Neural cell (in vitro differentiated cells): ENCODE results near the gene C22orf39. TPM values are rescaled to one million over a fixed set of nuclear protein-coding genes. Genes with fewer than 3 reads are reported as not detected.

Experiments
- H2AFZ ChIP-seq: fragments of 200-600, 300-800 bp; sonication (generic), shearing (Covaris generic); 2 replicates; pipeline ENCODE4 v1.6.0; 2014; ENCODE audit warnings: low read depth, mild to moderate bottlenecking, antibody characterized with exemption, low read length, moderate library complexity
- H3F3A ChIP-seq: fragments of 200-600 bp; shearing (Covaris generic); 2 replicates; pipeline ENCODE4 v1.6.1; 2016; ENCODE audit warnings: mild to moderate bottlenecking, moderate library complexity, mixed read lengths, antibody characterized with exemption, low read length; ENCODE audit not compliant: insufficient read depth, poor library complexity, severe bottlenecking
- H3K27ac ChIP-seq: fragments of 200-600, 300-800 bp; sonication (generic), shearing (Covaris generic); 2 replicates; pipeline ENCODE4 v1.5.1; 2014; ENCODE audit warnings: mild to moderate bottlenecking, low read length, moderate library complexity
- H3K27me3 ChIP-seq: fragments of 300-800, 200-600 bp; sonication (generic), shearing (Covaris generic); 2 replicates; pipeline ENCODE4 v1.6.0; 2014; ENCODE audit warnings: mild to moderate bottlenecking, low read depth, low read length, moderate library complexity; ENCODE audit not compliant: insufficient read depth
- H3K36me3 ChIP-seq: fragments of 300-800, 200-600 bp; sonication (generic), shearing (Covaris generic); 2 replicates; pipeline ENCODE4 v1.5.1; 2014; ENCODE audit warnings: mild to moderate bottlenecking, antibody characterized with exemption, low read length, moderate library complexity; ENCODE audit not compliant: insufficient read depth
- H3K4me2 ChIP-seq: fragments of 300-800, 200-600 bp; sonication (generic), shearing (Covaris generic); 2 replicates; pipeline ENCODE4 v1.6.0; 2014; ENCODE audit warnings: mild to moderate bottlenecking, low read length
- H3K4me3 ChIP-seq: fragments of 300-800, 200-600 bp; sonication (generic), shearing (Covaris generic); 2 replicates; pipeline ENCODE4 v1.5.1; 2014; ENCODE audit warnings: mild to moderate bottlenecking, low read length, moderate library complexity
- H3K79me2 ChIP-seq: fragments of 200-600 bp; shearing (Covaris generic); replicated peaks from 2 replicates; pipeline ENCODE4 v1.6.0; 2014; ENCODE audit warnings: mild to moderate bottlenecking, low read length, moderate library complexity; ENCODE audit not compliant: insufficient read depth
- H3K9ac ChIP-seq: fragments of 300-800, 200-600 bp; sonication (generic), shearing (Covaris generic); 2 replicates; pipeline ENCODE4 v1.6.1; 2016; ENCODE audit warnings: mild to moderate bottlenecking, low read length, mixed read lengths
- H3K9me2 ChIP-seq: fragments of 200-600 bp; shearing (Covaris generic); 2 replicates; pipeline ENCODE4 v1.6.1; 2016; ENCODE audit warnings: mild to moderate bottlenecking, low read length, mixed read lengths; ENCODE audit not compliant: insufficient read depth
- H3K9me3 ChIP-seq: fragments of 200-600, 300-800 bp; sonication (generic), shearing (Covaris generic); 2 replicates; pipeline ENCODE4 v1.6.1; 2016; ENCODE audit warnings: mild to moderate bottlenecking, mixed run types, low read length, moderate library complexity, mixed read lengths
- H4K20me1 ChIP-seq: fragments of 200-600 bp; shearing (Covaris generic); 2 replicates; pipeline ENCODE4 v1.6.1; 2016; ENCODE audit warnings: mild to moderate bottlenecking, mixed run types; ENCODE audit not compliant: insufficient read depth
- EP300 ChIP-seq: fragments of 450-650 bp; conservative IDR thresholded peaks from 2 replicates; pipeline ENCODE4 v1.6.1; 2014; ENCODE audit warnings: antibody characterized with exemption, mild to moderate bottlenecking, moderate library complexity; ENCODE audit not compliant: poor library complexity, severe bottlenecking
- EZH2 ChIP-seq: fragments of 200-600, 300-800 bp; shearing (Covaris generic), sonication (generic); IDR thresholded peaks from 2 replicates; pipeline ENCODE4 v1.6.1; 2014; ENCODE audit warnings: antibody characterized with exemption, low read length, borderline replicate concordance, mild to moderate bottlenecking; ENCODE audit not compliant: insufficient read depth, poor library complexity, severe bottlenecking
- MXI1 ChIP-seq: fragments of 450-650 bp; conservative IDR thresholded peaks from 2 replicates; pipeline ENCODE4 v1.6.1; 2014; ENCODE audit warnings: antibody characterized with exemption, mild to moderate bottlenecking; ENCODE audit not compliant: poor library complexity, severe bottlenecking
- POLR2AphosphoS5 ChIP-seq: IDR thresholded peaks from 2 replicates; pipeline ENCODE4 v1.6.1; 2012
- RAD21 ChIP-seq: fragments of 450-650 bp; conservative IDR thresholded peaks from 2 replicates; pipeline ENCODE4 v1.6.1; 2014; ENCODE audit warnings: antibody characterized with exemption, mild to moderate bottlenecking, moderate library complexity
- SMC3 ChIP-seq: fragments of 450-650 bp; conservative IDR thresholded peaks from 2 replicates; pipeline ENCODE4 v1.6.1; 2014; ENCODE audit warnings: antibody characterized with exemption, mild to moderate bottlenecking, moderate library complexity; ENCODE audit not compliant: poor library complexity
- TAF1 ChIP-seq: IDR thresholded peaks from 2 replicates; pipeline ENCODE4 v1.6.1; 2012; ENCODE audit warnings: low read depth
- polyA plus RNA-seq: library from polyadenylated mRNA; depleted of rRNA; stranded (reverse); fragments of >200 nt; gene quantifications from 2 replicates; pipeline ENCODE4 v1.2.3, GENCODE V29; 2014
- TF ChIP-seq, protein P1 (sequence below): fragments of 450-650 bp; IDR thresholded peaks from 2 replicates; pipeline ENCODE4 v1.5.1; 2014; ENCODE audit warnings: antibody characterized with exemption, mild to moderate bottlenecking, moderate library complexity; ENCODE audit not compliant: poor library complexity, severe bottlenecking
- TF ChIP-seq, protein P2 (sequence below): IDR thresholded peaks from 2 replicates; pipeline ENCODE4 v1.6.1; 2012; ENCODE audit warnings: borderline replicate concordance

C22orf39 gene
- polyA plus RNA-seq, 1 donor from 2014 or later, result 94.9 TPM

DNA sequence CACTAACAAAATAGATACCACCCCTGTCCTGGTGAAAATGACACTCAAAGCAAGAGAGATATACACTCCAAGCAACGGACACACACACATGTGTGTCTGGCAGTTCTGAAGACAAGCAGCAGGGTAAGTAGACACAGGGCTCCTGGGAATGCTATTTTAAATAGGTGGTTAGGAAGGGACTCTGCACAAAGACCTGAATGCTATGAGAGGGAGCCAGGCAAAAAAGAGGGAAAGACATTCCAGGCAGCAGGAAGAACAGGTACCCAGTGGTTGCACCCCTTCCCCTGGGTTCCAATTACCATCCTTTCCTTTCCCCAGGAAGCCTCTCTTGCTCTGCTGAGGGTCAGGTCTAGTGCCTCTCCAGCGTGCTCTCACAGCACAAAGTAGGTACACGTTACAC lies 28.5 kb upstream of the C22orf39 start:
- Histone ChIP-seq H4K20me1 (no peaks in the 10 kb centered on the region), H3K9me3 (no peaks in the 10 kb centered on the region)
- TF ChIP-seq EZH2 (no peak), TAF1 (no peak), RAD21 (no peak), EP300 (no peak), MXI1 (no peak)

DNA sequence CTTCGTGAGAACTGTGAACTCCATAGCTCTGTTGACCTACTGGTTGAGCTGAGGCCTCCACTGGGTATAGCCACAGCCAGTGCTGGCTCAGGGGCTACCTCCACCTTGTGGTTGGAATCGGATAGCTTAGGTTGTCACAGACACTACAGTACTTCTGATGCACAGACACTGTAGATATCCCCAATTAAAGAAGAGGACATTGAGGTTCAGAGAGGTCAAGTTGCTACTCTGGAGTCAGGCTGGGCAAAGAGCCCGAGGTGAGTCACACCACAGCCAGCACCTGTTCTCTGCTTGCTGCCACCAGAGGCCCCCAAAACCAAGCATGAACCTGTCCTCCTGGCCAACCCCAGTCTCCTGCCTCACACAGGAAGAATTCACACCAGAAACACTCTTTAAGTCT lies 26.1 kb upstream of the C22orf39 start:
- peaks cover 18% of the 10 kb centered on the region for H3K79me2 ChIP-seq
- H3K9me2 ChIP-seq, result no peaks in the 10 kb centered on the region
- H3K4me2 ChIP-seq, result no peak overlapping the region
- H3K4me3 ChIP-seq, result no peak overlapping the region
- H3K9me3 ChIP-seq, result no peaks in the 10 kb centered on the region
- no peak overlapping the region for H3K9ac ChIP-seq
- no peak overlapping the region for H3K27ac ChIP-seq
- TF ChIP-seq EP300 (no peak), EZH2 (no peak)
- no peaks in the 10 kb centered on the region for H3F3A ChIP-seq
- no peaks in the 10 kb centered on the region for H4K20me1 ChIP-seq
- H3K27me3 ChIP-seq, result no peaks in the 10 kb centered on the region
- H3K36me3 ChIP-seq, result peaks cover 3% of the 10 kb centered on the region
- no peak overlapping the region for H2AFZ ChIP-seq

More for the DNA sequence above, 28.5 kb upstream of the C22orf39 start:
- H3K36me3 ChIP-seq, result peaks cover 3% of the 10 kb centered on the region
- no peak overlapping the region for H3K27ac ChIP-seq
- H3K4me3 ChIP-seq, result no peak overlapping the region
- no peak overlapping the region for H3K9ac ChIP-seq
- no peak overlapping the region for H2AFZ ChIP-seq
- no peaks in the 10 kb centered on the region for H3K27me3 ChIP-seq
- H3F3A ChIP-seq, result no peaks in the 10 kb centered on the region
- no peaks in the 10 kb centered on the region for H3K9me2 ChIP-seq
- peaks cover 19% of the 10 kb centered on the region for H3K79me2 ChIP-seq
- H3K4me2 ChIP-seq, result no peak overlapping the region

DNA sequence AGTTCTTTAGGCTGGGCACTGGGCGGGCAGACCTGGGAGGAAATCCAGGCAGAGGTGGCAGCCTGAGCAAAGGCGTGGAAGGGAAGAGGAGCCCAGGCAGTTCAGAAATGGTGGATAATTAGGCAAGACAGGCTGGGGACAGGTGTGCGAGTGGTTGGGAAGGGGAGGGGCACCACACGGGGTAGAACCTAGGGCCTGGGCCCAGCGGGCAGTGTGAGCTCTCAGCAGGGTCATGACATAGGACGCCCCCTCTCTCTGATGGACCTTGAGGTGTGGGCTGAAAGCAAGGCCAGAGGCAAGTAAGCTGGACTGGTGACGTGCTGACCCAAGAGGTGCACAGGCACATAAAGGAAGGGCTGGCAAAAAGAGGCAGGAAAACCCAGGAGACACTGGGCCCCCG lies 24.7 kb upstream of the C22orf39 start:
- H2AFZ ChIP-seq, result no peak overlapping the region
- H3K9ac ChIP-seq, result no peak overlapping the region
- H3K27me3 ChIP-seq, result no peaks in the 10 kb centered on the region
- H4K20me1 ChIP-seq, result no peaks in the 10 kb centered on the region
- no peak overlapping the region for H3K27ac ChIP-seq
- peaks cover 4% of the 10 kb centered on the region for H3K79me2 ChIP-seq
- H3K36me3 ChIP-seq, result peaks cover 3% of the 10 kb centered on the region
- H3K9me3 ChIP-seq, result no peaks in the 10 kb centered on the region
- TF ChIP-seq SMC3, result no peak
- TF ChIP-seq EZH2, result no peak
- TF ChIP-seq, protein P1, sequence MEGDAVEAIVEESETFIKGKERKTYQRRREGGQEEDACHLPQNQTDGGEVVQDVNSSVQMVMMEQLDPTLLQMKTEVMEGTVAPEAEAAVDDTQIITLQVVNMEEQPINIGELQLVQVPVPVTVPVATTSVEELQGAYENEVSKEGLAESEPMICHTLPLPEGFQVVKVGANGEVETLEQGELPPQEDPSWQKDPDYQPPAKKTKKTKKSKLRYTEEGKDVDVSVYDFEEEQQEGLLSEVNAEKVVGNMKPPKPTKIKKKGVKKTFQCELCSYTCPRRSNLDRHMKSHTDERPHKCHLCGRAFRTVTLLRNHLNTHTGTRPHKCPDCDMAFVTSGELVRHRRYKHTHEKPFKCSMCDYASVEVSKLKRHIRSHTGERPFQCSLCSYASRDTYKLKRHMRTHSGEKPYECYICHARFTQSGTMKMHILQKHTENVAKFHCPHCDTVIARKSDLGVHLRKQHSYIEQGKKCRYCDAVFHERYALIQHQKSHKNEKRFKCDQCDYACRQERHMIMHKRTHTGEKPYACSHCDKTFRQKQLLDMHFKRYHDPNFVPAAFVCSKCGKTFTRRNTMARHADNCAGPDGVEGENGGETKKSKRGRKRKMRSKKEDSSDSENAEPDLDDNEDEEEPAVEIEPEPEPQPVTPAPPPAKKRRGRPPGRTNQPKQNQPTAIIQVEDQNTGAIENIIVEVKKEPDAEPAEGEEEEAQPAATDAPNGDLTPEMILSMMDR, result no peak
- TF ChIP-seq POLR2AphosphoS5, result no peak
- TF ChIP-seq RAD21, result no peak
- TF ChIP-seq TAF1, result no peak
- TF ChIP-seq, protein P2, sequence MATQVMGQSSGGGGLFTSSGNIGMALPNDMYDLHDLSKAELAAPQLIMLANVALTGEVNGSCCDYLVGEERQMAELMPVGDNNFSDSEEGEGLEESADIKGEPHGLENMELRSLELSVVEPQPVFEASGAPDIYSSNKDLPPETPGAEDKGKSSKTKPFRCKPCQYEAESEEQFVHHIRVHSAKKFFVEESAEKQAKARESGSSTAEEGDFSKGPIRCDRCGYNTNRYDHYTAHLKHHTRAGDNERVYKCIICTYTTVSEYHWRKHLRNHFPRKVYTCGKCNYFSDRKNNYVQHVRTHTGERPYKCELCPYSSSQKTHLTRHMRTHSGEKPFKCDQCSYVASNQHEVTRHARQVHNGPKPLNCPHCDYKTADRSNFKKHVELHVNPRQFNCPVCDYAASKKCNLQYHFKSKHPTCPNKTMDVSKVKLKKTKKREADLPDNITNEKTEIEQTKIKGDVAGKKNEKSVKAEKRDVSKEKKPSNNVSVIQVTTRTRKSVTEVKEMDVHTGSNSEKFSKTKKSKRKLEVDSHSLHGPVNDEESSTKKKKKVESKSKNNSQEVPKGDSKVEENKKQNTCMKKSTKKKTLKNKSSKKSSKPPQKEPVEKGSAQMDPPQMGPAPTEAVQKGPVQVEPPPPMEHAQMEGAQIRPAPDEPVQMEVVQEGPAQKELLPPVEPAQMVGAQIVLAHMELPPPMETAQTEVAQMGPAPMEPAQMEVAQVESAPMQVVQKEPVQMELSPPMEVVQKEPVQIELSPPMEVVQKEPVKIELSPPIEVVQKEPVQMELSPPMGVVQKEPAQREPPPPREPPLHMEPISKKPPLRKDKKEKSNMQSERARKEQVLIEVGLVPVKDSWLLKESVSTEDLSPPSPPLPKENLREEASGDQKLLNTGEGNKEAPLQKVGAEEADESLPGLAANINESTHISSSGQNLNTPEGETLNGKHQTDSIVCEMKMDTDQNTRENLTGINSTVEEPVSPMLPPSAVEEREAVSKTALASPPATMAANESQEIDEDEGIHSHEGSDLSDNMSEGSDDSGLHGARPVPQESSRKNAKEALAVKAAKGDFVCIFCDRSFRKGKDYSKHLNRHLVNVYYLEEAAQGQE, result no peak
- no peak for TF ChIP-seq MXI1
- TF ChIP-seq EP300, result no peak
- H3K4me3 ChIP-seq, result no peak overlapping the region
- H3K9me2 ChIP-seq, result no peaks in the 10 kb centered on the region
- no peak overlapping the region for H3K4me2 ChIP-seq
- H3F3A ChIP-seq, result no peaks in the 10 kb centered on the region
